Ectodermal cell (in vitro differentiated cells): Measurements from ENCODE around the gene LRRC8E.

Experiments used
- H3K27ac ChIP-seq: 2 replicates; pipeline ENCODE4 v1.7.0; 2013; ENCODE audit warnings: mild to moderate bottlenecking, low read depth, low read length; ENCODE audit not compliant: insufficient read depth, poor library complexity, severe bottlenecking
- H3K27me3 ChIP-seq: 2 replicates; pipeline ENCODE4 v1.7.0; 2013; ENCODE audit warnings: mild to moderate bottlenecking, low read length; ENCODE audit not compliant: insufficient read depth, control insufficient read depth, poor library complexity, severe bottlenecking
- H3K36me3 ChIP-seq: one replicate; pipeline ENCODE4 v1.7.0; 2013; ENCODE audit warnings: low read length; ENCODE audit not compliant: control insufficient read depth, insufficient read depth
- H3K4me1 ChIP-seq: one replicate; pipeline ENCODE4 v1.7.0; 2013; ENCODE audit warnings: low read length; ENCODE audit not compliant: control insufficient read depth, insufficient read depth
- H3K4me3 ChIP-seq: 2 replicates; pipeline ENCODE4 v1.7.0; 2013; ENCODE audit warnings: low read depth, low read length, control low read depth; ENCODE audit not compliant: insufficient read depth
- H3K9me3 ChIP-seq: 2 replicates; pipeline ENCODE4 v1.7.0; 2013; ENCODE audit warnings: mild to moderate bottlenecking, low read length, moderate library complexity; ENCODE audit not compliant: control insufficient read depth
- WGBS, 2 experiments: methylation state at CpG; one replicate each; pipeline ENCODE4 v1.1.7; 2013; ENCODE audit warnings: missing lambda C conversion rate in 2 of 2; 5-methylcytosine and 5-hydroxymethylcytosine counted together

The LRRC8E gene

GRCh38 chr19:7868671-7869452, 19.4 kb upstream of the LRRC8E start:
- no peaks in the 10 kb centered on the region for H3K36me3 ChIP-seq
- peaks cover 12% of the 10 kb centered on the region for H3K4me1 ChIP-seq
- H3K9me3 ChIP-seq, result no peaks in the 10 kb centered on the region
- WGBS, 2 experiments, result 30 to 31% methylated on average over 67 of the region's 67 CpGs
- peaks cover 40% of the 10 kb centered on the region for H3K27me3 ChIP-seq
- no peak overlapping the region for H3K27ac ChIP-seq
- H3K4me3 ChIP-seq, result peak overlapping the region; percentile 2

- H3K4me1 ChIP-seq, result peaks cover 11% of the 10 kb centered on the region
- no peaks in the 10 kb centered on the region for H3K36me3 ChIP-seq
- no peak overlapping the region for H3K27ac ChIP-seq
- no peaks in the 10 kb centered on the region for H3K9me3 ChIP-seq
- H3K27me3 ChIP-seq, result peaks cover 35% of the 10 kb centered on the region
- WGBS, 2 experiments, result 47% methylated on average over 47 of the region's 47 CpGs
- no peak overlapping the region for H3K4me3 ChIP-seq
Measured at GRCh38 chr19:7869453-7869909, 18.8 kb upstream of the LRRC8E start.

- H3K27me3 ChIP-seq, result peaks cover 30% of the 10 kb centered on the region
- H3K27ac ChIP-seq, result no peak overlapping the region
- H3K4me1 ChIP-seq, result peaks cover 11% of the 10 kb centered on the region
- WGBS, 2 experiments, result 67 to 71% methylated on average over 30 of the region's 30 CpGs
- H3K36me3 ChIP-seq, result no peaks in the 10 kb centered on the region
- H3K9me3 ChIP-seq, result no peaks in the 10 kb centered on the region
- no peak overlapping the region for H3K4me3 ChIP-seq
Measured at GRCh38 chr19:7869910-7870511, 18.3 kb upstream of the LRRC8E start.

- Histone ChIP-seq H3K4me3 (no peak overlapping the region), H3K27ac (peak overlapping the region; percentile 99), H3K27me3 (peaks cover 22% of the 10 kb centered on the region), H3K9me3 (no peaks in the 10 kb centered on the region), H3K36me3 (no peaks in the 10 kb centered on the region), H3K4me1 (peaks cover 11% of the 10 kb centered on the region)
- 57 to 62% methylated on average over 11 of the region's 11 CpGs for WGBS, 2 experiments
Measured at GRCh38 chr19:7870571-7871436, 17.5 kb upstream of the LRRC8E start.

GRCh38 chr19:7871437-7872305, 16.6 kb upstream of the LRRC8E start:
- no peaks in the 10 kb centered on the region for H3K9me3 ChIP-seq
- peaks cover 11% of the 10 kb centered on the region for H3K4me1 ChIP-seq
- H3K27me3 ChIP-seq, result peaks cover 18% of the 10 kb centered on the region
- 8 to 9% methylated on average over 33 of the region's 33 CpGs for WGBS, 2 experiments
- no peak overlapping the region for H3K4me3 ChIP-seq
- no peaks in the 10 kb centered on the region for H3K36me3 ChIP-seq
- peak overlapping the region; percentile 99 for H3K27ac ChIP-seq

- Histone ChIP-seq H3K4me1 (peaks cover 11% of the 10 kb centered on the region), H3K27ac (no peak overlapping the region), H3K9me3 (no peaks in the 10 kb centered on the region), H3K27me3 (peaks cover 11% of the 10 kb centered on the region), H3K36me3 (no peaks in the 10 kb centered on the region), H3K4me3 (peak overlapping the region; percentile 18)
- 52 to 54% methylated on average over 47 of the region's 47 CpGs for WGBS, 2 experiments
Measured at GRCh38 chr19:7872306-7873204, 15.8 kb upstream of the LRRC8E start.

- WGBS, 2 experiments, result 26% methylated on average over 53 of the region's 53 CpGs
- Histone ChIP-seq H3K4me1 (peaks cover 9% of the 10 kb centered on the region), H3K36me3 (no peaks in the 10 kb centered on the region), H3K4me3 (peak overlapping the region; percentile 75), H3K9me3 (no peaks in the 10 kb centered on the region), H3K27ac (no peak overlapping the region), H3K27me3 (peaks cover 11% of the 10 kb centered on the region)
Measured at GRCh38 chr19:7873304-7874075, 14.8 kb upstream of the LRRC8E start.

GRCh38 chr19:7874076-7874896, 14.0 kb upstream of the LRRC8E start, which contains the start of gene PRR36:
PRR36 (minus strand) TSS chr19:7874390; CDS start chr19:7873689, 701 bp downstream.
- H3K27ac ChIP-seq, result no peak within 1 kb of the TSS
- H3K9me3 ChIP-seq, result no peaks in the 10 kb centered on the region
- H3K27me3 ChIP-seq, result peaks cover 11% of the 10 kb centered on the region
- peak within 1 kb of the TSS; percentile 75 for H3K4me3 ChIP-seq
- peaks cover 8% of the 10 kb centered on the region for H3K4me1 ChIP-seq
- 0 to 1% methylated on average over 88 of the region's 88 CpGs for WGBS, 2 experiments
- H3K36me3 ChIP-seq, result no peaks in the 10 kb centered on the region
